ENCODE measurements around the gene PHETA1. TPM values are rescaled to one million over a fixed set of nuclear protein-coding genes. Genes with fewer than 3 reads are reported as not detected.

PHETA1 gene
- total and polyA plus RNA-seq, 2 of the 13 experiments (the other 11 are each of a cell fraction or from before 2014, with no cell fraction given), result 11.3 to 20.8 TPM

DNA sequence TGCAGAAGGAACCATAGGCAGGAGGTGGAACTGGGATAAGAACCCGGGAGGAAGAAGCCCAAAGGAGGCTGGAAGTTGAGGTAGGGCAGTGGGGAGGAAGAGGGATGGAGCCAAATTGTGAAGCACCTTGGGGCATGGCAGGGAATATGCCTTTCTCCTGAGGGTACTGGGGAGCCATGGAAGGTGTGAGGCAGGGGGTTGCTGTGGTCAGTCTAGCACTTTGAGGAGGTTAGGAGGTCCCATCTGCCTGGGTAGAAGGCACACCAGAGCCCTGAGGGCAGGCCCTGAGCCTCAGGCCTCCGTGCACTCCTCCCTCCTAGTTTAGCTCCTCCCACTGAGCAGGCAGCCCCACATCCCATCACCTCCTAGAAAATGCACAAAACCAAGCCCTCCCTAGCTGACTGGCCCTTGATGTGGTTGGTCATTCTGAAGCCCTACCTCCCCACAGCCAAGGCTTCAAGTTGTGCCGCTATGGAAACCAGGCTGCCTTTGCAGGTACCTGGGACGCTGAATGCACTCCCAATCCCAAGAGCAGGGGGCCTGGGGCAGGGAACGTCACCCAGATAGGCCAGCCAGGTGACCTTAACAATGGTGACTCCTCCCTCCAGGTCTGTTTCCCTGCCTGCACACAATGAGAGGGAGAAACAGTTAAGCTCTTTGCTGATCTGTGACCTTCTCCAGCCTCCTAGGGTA lies 15.1 kb downstream of the PHETA1 start:
- ChIA-PET CTCF (ENCODE audit: low intra/inter-chr PET ratio, low total read pairs) (no interaction called here), POLR2A (no interaction called here)
- in situ Hi-C loops (cut with HindIII; ENCODE audit: extremely low pct_ligation_motif_present, low pct_unique_long_range_greater_than_20kb), result no loop called here
- Histone ChIP-seq H3K4me2 (ENCODE audit: low read depth, low read length) (no peak overlapping the region), H3K4me3 (replicated peaks in 1 of 3; ENCODE audit: insufficient read depth in 1 of 3, low read depth in 2 of 3, low read length in 3 of 3) (no peak overlapping the region), H4K20me1 (ENCODE audit: insufficient read depth, low read length) (no peaks in the 10 kb centered on the region), H3K9ac (ENCODE audit: insufficient read depth, low read depth, low read length) (no peak overlapping the region), H3K4me1 (ENCODE audit: insufficient read depth, low read length) (peaks cover 3% of the 10 kb centered on the region), H3K36me3 (replicated peaks in 1 of 2; ENCODE audit: control insufficient read depth in 1 of 2, insufficient read depth in 2 of 2, low read length in 2 of 2) (no peaks in the 10 kb centered on the region), H3K79me2 (ENCODE audit: insufficient read depth, low read length) (no peaks in the 10 kb centered on the region), H3K27ac (ENCODE audit: extremely low read length, insufficient read depth, low read length) (no peak overlapping the region), H2AFZ (ENCODE audit: low read length) (no peak overlapping the region), H3K27me3 (ENCODE audit: control insufficient read depth in 1 of 2, insufficient read depth in 2 of 2, low read length in 2 of 2) (peaks cover 0 to 6% of the 10 kb centered on the region in 2 experiments; a peak in 2 of 5 replicates), H3K9me3 (ENCODE audit: low read length) (no peaks in the 10 kb centered on the region)
- no TSS peak for BruUV-seq (replicated peaks)
- DNase-seq (ENCODE audit: low spot score), result no peak
- WGBS (ENCODE audit: low lambda C conversion rate), result 0% methylated on average over 2 of the region's 5 CpGs
- intact Hi-C loops (cut with micrococcal nuclease; ENCODE audit: unreplicated experiment), result no loop called here
- FAIRE-seq, result no peak
- peak; percentile 56 for ATAC-seq
- TF ChIP-seq ZFX (CRISPR knock-in tag; IDR thresholded peaks at IDR 0.05; ENCODE audit: low read depth) (no peak), BRCA1 (CRISPR knock-in tag; IDR thresholded peaks at IDR 0.05) (no peak), FOXP1 (IDR thresholded peaks at IDR 0.05) (no peak), FOXP1 (CRISPR knock-in tag; IDR thresholded peaks at IDR 0.05) (no peak), FOXM1 (CRISPR knock-in tag; IDR thresholded peaks at IDR 0.05) (no peak), ZNF329 (CRISPR knock-in tag; IDR thresholded peaks at IDR 0.05; ENCODE audit: low read depth) (no peak), NFKB2 (CRISPR knock-in tag; IDR thresholded peaks at IDR 0.05; ENCODE audit: borderline replicate concordance) (no peak), SKI (IDR thresholded peaks at IDR 0.05; ENCODE audit: partially characterized antibody) (no peak), GATAD1 (CRISPR knock-in tag; IDR thresholded peaks at IDR 0.05) (no peak), ZNF891 (CRISPR knock-in tag; IDR thresholded peaks at IDR 0.05) (no peak), ZIK1 (CRISPR knock-in tag; IDR thresholded peaks at IDR 0.05; ENCODE audit: borderline replicate concordance, low read depth) (no peak), MYC (CRISPR knock-in tag; IDR thresholded peaks at IDR 0.05; ENCODE audit: borderline replicate concordance) (no peak)
- TF ChIP-seq, protein P1, sequence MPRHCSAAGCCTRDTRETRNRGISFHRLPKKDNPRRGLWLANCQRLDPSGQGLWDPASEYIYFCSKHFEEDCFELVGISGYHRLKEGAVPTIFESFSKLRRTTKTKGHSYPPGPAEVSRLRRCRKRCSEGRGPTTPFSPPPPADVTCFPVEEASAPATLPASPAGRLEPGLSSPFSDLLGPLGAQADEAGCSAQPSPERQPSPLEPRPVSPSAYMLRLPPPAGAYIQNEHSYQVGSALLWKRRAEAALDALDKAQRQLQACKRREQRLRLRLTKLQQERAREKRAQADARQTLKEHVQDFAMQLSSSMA (CRISPR knock-in tag; IDR thresholded peaks at IDR 0.05), result no peak
- TF ChIP-seq, protein P2, sequence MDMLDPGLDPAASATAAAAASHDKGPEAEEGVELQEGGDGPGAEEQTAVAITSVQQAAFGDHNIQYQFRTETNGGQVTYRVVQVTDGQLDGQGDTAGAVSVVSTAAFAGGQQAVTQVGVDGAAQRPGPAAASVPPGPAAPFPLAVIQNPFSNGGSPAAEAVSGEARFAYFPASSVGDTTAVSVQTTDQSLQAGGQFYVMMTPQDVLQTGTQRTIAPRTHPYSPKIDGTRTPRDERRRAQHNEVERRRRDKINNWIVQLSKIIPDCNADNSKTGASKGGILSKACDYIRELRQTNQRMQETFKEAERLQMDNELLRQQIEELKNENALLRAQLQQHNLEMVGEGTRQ (IDR thresholded peaks at IDR 0.05; ENCODE audit: low read depth, low read length), result no peak
- TF ChIP-seq, protein P2 (CRISPR knock-in tag; IDR thresholded peaks at IDR 0.05; ENCODE audit: borderline replicate concordance), result no peak
- TF ChIP-seq, protein P3, sequence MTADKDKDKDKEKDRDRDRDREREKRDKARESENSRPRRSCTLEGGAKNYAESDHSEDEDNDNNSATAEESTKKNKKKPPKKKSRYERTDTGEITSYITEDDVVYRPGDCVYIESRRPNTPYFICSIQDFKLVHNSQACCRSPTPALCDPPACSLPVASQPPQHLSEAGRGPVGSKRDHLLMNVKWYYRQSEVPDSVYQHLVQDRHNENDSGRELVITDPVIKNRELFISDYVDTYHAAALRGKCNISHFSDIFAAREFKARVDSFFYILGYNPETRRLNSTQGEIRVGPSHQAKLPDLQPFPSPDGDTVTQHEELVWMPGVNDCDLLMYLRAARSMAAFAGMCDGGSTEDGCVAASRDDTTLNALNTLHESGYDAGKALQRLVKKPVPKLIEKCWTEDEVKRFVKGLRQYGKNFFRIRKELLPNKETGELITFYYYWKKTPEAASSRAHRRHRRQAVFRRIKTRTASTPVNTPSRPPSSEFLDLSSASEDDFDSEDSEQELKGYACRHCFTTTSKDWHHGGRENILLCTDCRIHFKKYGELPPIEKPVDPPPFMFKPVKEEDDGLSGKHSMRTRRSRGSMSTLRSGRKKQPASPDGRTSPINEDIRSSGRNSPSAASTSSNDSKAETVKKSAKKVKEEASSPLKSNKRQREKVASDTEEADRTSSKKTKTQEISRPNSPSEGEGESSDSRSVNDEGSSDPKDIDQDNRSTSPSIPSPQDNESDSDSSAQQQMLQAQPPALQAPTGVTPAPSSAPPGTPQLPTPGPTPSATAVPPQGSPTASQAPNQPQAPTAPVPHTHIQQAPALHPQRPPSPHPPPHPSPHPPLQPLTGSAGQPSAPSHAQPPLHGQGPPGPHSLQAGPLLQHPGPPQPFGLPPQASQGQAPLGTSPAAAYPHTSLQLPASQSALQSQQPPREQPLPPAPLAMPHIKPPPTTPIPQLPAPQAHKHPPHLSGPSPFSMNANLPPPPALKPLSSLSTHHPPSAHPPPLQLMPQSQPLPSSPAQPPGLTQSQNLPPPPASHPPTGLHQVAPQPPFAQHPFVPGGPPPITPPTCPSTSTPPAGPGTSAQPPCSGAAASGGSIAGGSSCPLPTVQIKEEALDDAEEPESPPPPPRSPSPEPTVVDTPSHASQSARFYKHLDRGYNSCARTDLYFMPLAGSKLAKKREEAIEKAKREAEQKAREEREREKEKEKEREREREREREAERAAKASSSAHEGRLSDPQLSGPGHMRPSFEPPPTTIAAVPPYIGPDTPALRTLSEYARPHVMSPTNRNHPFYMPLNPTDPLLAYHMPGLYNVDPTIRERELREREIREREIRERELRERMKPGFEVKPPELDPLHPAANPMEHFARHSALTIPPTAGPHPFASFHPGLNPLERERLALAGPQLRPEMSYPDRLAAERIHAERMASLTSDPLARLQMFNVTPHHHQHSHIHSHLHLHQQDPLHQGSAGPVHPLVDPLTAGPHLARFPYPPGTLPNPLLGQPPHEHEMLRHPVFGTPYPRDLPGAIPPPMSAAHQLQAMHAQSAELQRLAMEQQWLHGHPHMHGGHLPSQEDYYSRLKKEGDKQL (CRISPR knock-in tag; IDR thresholded peaks at IDR 0.05; ENCODE audit: low read depth), result no peak
